ENCODE measurements around the gene AQP12B.

AQP12B gene

DNA sequence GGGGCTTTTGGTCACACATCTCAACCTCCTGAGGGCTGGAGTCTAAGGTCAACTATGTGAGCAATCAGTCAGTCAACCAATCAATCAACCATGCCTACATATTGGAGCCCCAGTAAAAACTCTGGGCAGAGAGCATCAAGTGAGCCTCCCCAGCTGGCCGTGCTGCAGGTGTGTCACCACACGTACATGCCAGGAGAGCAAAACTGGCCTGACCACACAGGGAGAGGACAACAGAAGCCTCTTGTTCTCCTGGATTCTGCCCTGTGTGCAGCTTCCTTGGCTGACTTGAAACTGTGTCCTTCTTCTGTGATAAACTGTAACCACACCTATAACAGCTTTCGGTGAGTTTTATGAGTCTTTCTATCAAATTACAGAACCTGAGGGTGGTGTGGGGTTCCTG, 31.5 kb downstream of the AQP12B start:
- no peaks in the 10 kb centered on the region; the same call in 1 of the 2 replicates for H3K9me3 ChIP-seq (ENCODE audit: control insufficient read depth, insufficient read depth, low read depth, low read length)
- TF ChIP-seq ZNF2 (tag by site-specific recombination; IDR thresholded peaks at IDR 0.05) (no peak), ZNF174 (tag by site-specific recombination; IDR thresholded peaks at IDR 0.05) (no peak), ZNF747 (tag by site-specific recombination; IDR thresholded peaks at IDR 0.05) (no peak), ZNF169 (tag by site-specific recombination; IDR thresholded peaks at IDR 0.05) (no peak), ZNF140 (tag by site-specific recombination; IDR thresholded peaks at IDR 0.05) (no peak), HOXA7 (CRISPR knock-in tag; IDR thresholded peaks at IDR 0.05; ENCODE audit: borderline replicate concordance) (no peak), SP3 (tag by site-specific recombination; IDR thresholded peaks at IDR 0.05) (no peak), ZNF623 (tag by site-specific recombination; IDR thresholded peaks at IDR 0.05) (no peak), GLIS2 (tag by site-specific recombination; IDR thresholded peaks at IDR 0.05) (no peak), ZFP37 (tag by site-specific recombination; IDR thresholded peaks at IDR 0.05) (no peak), ZNF24 (tag by site-specific recombination; IDR thresholded peaks at IDR 0.05) (no peak), ZBTB20 (tag by site-specific recombination; IDR thresholded peaks at IDR 0.05) (no peak), ZNF274 (IDR thresholded peaks at IDR 0.05; ENCODE audit: low read length) (no peak), ZNF274 (tag by site-specific recombination; IDR thresholded peaks at IDR 0.05; ENCODE audit: borderline replicate concordance) (no peak)
- TF ChIP-seq, protein P1, sequence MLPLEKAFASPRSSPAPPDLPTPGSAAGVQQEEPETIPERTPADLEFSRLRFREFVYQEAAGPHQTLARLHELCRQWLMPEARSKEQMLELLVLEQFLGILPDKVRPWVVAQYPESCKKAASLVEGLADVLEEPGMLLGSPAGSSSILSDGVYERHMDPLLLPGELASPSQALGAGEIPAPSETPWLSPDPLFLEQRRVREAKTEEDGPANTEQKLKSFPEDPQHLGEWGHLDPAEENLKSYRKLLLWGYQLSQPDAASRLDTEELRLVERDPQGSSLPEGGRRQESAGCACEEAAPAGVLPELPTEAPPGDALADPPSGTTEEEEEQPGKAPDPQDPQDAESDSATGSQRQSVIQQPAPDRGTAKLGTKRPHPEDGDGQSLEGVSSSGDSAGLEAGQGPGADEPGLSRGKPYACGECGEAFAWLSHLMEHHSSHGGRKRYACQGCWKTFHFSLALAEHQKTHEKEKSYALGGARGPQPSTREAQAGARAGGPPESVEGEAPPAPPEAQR (tag by site-specific recombination; IDR thresholded peaks at IDR 0.05), result no peak
- TF ChIP-seq, protein P2, sequence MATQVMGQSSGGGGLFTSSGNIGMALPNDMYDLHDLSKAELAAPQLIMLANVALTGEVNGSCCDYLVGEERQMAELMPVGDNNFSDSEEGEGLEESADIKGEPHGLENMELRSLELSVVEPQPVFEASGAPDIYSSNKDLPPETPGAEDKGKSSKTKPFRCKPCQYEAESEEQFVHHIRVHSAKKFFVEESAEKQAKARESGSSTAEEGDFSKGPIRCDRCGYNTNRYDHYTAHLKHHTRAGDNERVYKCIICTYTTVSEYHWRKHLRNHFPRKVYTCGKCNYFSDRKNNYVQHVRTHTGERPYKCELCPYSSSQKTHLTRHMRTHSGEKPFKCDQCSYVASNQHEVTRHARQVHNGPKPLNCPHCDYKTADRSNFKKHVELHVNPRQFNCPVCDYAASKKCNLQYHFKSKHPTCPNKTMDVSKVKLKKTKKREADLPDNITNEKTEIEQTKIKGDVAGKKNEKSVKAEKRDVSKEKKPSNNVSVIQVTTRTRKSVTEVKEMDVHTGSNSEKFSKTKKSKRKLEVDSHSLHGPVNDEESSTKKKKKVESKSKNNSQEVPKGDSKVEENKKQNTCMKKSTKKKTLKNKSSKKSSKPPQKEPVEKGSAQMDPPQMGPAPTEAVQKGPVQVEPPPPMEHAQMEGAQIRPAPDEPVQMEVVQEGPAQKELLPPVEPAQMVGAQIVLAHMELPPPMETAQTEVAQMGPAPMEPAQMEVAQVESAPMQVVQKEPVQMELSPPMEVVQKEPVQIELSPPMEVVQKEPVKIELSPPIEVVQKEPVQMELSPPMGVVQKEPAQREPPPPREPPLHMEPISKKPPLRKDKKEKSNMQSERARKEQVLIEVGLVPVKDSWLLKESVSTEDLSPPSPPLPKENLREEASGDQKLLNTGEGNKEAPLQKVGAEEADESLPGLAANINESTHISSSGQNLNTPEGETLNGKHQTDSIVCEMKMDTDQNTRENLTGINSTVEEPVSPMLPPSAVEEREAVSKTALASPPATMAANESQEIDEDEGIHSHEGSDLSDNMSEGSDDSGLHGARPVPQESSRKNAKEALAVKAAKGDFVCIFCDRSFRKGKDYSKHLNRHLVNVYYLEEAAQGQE (tag by site-specific recombination; IDR thresholded peaks at IDR 0.05), result no peak
- TF ChIP-seq, protein P3, sequence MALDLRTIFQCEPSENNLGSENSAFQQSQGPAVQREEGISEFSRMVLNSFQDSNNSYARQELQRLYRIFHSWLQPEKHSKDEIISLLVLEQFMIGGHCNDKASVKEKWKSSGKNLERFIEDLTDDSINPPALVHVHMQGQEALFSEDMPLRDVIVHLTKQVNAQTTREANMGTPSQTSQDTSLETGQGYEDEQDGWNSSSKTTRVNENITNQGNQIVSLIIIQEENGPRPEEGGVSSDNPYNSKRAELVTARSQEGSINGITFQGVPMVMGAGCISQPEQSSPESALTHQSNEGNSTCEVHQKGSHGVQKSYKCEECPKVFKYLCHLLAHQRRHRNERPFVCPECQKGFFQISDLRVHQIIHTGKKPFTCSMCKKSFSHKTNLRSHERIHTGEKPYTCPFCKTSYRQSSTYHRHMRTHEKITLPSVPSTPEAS (tag by site-specific recombination; IDR thresholded peaks at IDR 0.05), result no peak
- TF ChIP-seq, protein P4, sequence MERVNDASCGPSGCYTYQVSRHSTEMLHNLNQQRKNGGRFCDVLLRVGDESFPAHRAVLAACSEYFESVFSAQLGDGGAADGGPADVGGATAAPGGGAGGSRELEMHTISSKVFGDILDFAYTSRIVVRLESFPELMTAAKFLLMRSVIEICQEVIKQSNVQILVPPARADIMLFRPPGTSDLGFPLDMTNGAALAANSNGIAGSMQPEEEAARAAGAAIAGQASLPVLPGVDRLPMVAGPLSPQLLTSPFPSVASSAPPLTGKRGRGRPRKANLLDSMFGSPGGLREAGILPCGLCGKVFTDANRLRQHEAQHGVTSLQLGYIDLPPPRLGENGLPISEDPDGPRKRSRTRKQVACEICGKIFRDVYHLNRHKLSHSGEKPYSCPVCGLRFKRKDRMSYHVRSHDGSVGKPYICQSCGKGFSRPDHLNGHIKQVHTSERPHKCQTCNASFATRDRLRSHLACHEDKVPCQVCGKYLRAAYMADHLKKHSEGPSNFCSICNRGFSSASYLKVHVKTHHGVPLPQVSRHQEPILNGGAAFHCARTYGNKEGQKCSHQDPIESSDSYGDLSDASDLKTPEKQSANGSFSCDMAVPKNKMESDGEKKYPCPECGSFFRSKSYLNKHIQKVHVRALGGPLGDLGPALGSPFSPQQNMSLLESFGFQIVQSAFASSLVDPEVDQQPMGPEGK (tag by site-specific recombination; IDR thresholded peaks at IDR 0.05), result no peak
- TF ChIP-seq, protein P5, sequence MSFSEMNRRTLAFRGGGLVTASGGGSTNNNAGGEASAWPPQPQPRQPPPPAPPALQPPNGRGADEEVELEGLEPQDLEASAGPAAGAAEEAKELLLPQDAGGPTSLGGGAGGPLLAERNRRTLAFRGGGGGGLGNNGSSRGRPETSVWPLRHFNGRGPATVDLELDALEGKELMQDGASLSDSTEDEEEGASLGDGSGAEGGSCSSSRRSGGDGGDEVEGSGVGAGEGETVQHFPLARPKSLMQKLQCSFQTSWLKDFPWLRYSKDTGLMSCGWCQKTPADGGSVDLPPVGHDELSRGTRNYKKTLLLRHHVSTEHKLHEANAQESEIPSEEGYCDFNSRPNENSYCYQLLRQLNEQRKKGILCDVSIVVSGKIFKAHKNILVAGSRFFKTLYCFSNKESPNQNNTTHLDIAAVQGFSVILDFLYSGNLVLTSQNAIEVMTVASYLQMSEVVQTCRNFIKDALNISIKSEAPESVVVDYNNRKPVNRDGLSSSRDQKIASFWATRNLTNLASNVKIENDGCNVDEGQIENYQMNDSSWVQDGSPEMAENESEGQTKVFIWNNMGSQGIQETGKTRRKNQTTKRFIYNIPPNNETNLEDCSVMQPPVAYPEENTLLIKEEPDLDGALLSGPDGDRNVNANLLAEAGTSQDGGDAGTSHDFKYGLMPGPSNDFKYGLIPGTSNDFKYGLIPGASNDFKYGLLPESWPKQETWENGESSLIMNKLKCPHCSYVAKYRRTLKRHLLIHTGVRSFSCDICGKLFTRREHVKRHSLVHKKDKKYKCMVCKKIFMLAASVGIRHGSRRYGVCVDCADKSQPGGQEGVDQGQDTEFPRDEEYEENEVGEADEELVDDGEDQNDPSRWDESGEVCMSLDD (tag by site-specific recombination; IDR thresholded peaks at IDR 0.05), result no peak
- ChIA-PET CTCF (interaction anchor here (1.4 kb wide), 1 partner anchor 10 kb away, joined by 5 read pairs; no protein-coding TSS in a partner anchor), POLR2A (no interaction called here)
- no peaks in the 10 kb centered on the region for H3K4me1 ChIP-seq (ENCODE audit: control insufficient read depth, insufficient read depth, low read length)
- H3K36me3 ChIP-seq (ENCODE audit: control insufficient read depth in 2 of 2, insufficient read depth in 1 of 2, low read length in 2 of 2), result no peaks in the 10 kb centered on the region
- H3K4me3 ChIP-seq (ENCODE audit: low read depth, low read length), result no peak overlapping the region
- no peak overlapping the region for H3K27ac ChIP-seq (ENCODE audit: extremely low read depth, low read depth, low read length)

Measured in HEK293 (cell line).